H1 (cell line): ENCODE measurements around the gene PER2. TPM values are rescaled to one million over a fixed set of nuclear protein-coding genes. Genes with fewer than 3 reads are reported as not detected.

ENCODE experiments used
- ATF2 ChIP-seq: IDR thresholded peaks from 2 replicates; pipeline ENCODE4 v1.6.1; 2012; ENCODE audit warnings: low read length, inconsistent platforms
- POLR2A ChIP-seq, 2 experiments: IDR thresholded peaks; 1 replicate in 1 of 2; 2 replicates in 1 of 2; pipeline ENCODE4 v1.6.1; 2011; ENCODE audit warnings: low read depth in 2 of 2, low read length in 2 of 2, mild to moderate bottlenecking in 2 of 2; ENCODE audit errors: control extremely low read depth in 1 of 2
- polyA plus RNA-seq, 7 experiments: library from polyadenylated mRNA; depleted of rRNA in 3 of 7; stranded (reverse) in 5 of 7; unstranded in 2 of 7; fragments of >200 nt in 5 of 7; fragments of 200-250 nt in 2 of 7; gene quantifications; 1 replicate in 5 of 7; 2 replicates in 1 of 7; 4 replicates in 1 of 7; pipeline versions ENCODE4 v1.2.1 to v1.2.3, GENCODE V29; 2011 to 2013; ENCODE audit warnings: missing spikeins in 2 of 7, mixed read lengths in 2 of 7
- total RNA-seq: library from RNA; stranded (reverse); fragmentation: NEBNext Ultra II Directional; extraction: Animal tissue kit (Norgen Biotek cat#: 25700); gene quantifications from 2 replicates; pipeline ENCODE4 v1.2.1, GENCODE V29; 2021
- TF ChIP-seq, protein P1 (sequence below): fragments of 300-600 bp; sonication (generic); IDR thresholded peaks from 2 replicates; pipeline ENCODE4 v1.7.1; 2012; ENCODE audit warnings: low read length, moderate library complexity, mild to moderate bottlenecking, inconsistent platforms; ENCODE audit not compliant: insufficient replicate concordance

Gene PER2
- total and polyA plus RNA-seq, 2 of the 8 experiments (the other 6 are each of a cell fraction or from before 2014, with no cell fraction given): 0.91 to 5.5 TPM

DNA sequence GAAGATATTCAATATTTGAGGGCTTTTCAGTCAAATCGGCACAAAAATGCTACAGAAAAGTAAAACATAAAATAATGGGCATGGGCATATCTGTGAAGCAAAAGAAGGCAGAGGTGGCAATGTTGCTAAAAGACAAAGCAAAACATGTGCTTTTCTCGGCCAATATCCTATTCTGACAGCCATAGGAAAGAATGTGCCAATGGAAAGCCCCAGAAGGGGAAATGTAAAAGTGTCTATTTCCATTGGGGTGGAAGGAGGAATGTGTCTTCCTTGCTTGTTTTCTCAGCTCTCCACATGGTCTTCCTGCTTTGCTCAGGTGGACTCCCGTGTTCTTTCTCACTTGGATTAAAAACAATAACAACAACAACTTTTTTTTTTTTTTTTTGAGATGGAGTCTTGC lies 13.7 kb upstream of the PER2 start (continued):
- TF ChIP-seq, protein P1, sequence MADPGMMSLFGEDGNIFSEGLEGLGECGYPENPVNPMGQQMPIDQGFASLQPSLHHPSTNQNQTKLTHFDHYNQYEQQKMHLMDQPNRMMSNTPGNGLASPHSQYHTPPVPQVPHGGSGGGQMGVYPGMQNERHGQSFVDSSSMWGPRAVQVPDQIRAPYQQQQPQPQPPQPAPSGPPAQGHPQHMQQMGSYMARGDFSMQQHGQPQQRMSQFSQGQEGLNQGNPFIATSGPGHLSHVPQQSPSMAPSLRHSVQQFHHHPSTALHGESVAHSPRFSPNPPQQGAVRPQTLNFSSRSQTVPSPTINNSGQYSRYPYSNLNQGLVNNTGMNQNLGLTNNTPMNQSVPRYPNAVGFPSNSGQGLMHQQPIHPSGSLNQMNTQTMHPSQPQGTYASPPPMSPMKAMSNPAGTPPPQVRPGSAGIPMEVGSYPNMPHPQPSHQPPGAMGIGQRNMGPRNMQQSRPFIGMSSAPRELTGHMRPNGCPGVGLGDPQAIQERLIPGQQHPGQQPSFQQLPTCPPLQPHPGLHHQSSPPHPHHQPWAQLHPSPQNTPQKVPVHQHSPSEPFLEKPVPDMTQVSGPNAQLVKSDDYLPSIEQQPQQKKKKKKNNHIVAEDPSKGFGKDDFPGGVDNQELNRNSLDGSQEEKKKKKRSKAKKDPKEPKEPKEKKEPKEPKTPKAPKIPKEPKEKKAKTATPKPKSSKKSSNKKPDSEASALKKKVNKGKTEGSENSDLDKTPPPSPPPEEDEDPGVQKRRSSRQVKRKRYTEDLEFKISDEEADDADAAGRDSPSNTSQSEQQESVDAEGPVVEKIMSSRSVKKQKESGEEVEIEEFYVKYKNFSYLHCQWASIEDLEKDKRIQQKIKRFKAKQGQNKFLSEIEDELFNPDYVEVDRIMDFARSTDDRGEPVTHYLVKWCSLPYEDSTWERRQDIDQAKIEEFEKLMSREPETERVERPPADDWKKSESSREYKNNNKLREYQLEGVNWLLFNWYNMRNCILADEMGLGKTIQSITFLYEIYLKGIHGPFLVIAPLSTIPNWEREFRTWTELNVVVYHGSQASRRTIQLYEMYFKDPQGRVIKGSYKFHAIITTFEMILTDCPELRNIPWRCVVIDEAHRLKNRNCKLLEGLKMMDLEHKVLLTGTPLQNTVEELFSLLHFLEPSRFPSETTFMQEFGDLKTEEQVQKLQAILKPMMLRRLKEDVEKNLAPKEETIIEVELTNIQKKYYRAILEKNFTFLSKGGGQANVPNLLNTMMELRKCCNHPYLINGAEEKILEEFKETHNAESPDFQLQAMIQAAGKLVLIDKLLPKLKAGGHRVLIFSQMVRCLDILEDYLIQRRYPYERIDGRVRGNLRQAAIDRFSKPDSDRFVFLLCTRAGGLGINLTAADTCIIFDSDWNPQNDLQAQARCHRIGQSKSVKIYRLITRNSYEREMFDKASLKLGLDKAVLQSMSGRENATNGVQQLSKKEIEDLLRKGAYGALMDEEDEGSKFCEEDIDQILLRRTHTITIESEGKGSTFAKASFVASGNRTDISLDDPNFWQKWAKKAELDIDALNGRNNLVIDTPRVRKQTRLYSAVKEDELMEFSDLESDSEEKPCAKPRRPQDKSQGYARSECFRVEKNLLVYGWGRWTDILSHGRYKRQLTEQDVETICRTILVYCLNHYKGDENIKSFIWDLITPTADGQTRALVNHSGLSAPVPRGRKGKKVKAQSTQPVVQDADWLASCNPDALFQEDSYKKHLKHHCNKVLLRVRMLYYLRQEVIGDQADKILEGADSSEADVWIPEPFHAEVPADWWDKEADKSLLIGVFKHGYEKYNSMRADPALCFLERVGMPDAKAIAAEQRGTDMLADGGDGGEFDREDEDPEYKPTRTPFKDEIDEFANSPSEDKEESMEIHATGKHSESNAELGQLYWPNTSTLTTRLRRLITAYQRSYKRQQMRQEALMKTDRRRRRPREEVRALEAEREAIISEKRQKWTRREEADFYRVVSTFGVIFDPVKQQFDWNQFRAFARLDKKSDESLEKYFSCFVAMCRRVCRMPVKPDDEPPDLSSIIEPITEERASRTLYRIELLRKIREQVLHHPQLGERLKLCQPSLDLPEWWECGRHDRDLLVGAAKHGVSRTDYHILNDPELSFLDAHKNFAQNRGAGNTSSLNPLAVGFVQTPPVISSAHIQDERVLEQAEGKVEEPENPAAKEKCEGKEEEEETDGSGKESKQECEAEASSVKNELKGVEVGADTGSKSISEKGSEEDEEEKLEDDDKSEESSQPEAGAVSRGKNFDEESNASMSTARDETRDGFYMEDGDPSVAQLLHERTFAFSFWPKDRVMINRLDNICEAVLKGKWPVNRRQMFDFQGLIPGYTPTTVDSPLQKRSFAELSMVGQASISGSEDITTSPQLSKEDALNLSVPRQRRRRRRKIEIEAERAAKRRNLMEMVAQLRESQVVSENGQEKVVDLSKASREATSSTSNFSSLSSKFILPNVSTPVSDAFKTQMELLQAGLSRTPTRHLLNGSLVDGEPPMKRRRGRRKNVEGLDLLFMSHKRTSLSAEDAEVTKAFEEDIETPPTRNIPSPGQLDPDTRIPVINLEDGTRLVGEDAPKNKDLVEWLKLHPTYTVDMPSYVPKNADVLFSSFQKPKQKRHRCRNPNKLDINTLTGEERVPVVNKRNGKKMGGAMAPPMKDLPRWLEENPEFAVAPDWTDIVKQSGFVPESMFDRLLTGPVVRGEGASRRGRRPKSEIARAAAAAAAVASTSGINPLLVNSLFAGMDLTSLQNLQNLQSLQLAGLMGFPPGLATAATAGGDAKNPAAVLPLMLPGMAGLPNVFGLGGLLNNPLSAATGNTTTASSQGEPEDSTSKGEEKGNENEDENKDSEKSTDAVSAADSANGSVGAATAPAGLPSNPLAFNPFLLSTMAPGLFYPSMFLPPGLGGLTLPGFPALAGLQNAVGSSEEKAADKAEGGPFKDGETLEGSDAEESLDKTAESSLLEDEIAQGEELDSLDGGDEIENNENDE: no peak
- TF ChIP-seq POLR2A (IDR thresholded peaks at IDR 0.05; ENCODE audit: control extremely low read depth in 1 of 2, low read depth in 2 of 2, low read length in 2 of 2) (no peak), ATF2 (no peak)
